IMR-90 (cell line): ENCODE data around the gene RILPL2. TPM values are rescaled to one million over a fixed set of nuclear protein-coding genes. Genes with fewer than 3 reads are reported as not detected.

Experiments used
- ATAC-seq: fragments of 200-7000 bp; cut with Tn5 transposase; 2 replicates; pipeline ENCODE4 v1.9.1; 2020; ENCODE audit warnings: low read depth, mild to moderate bottlenecking, moderate library complexity
- BruUV-seq: library from RNA; stranded (reverse); fragments of 400-500 nt; replicated peaks from 2 replicates; lab custom pipeline; 2021; lab: Mats Ljungman, UMichigan
- CTCF ChIA-PET: fragments of 300-600 bp; formaldehyde crosslinking; extraction: SDS; loops from one replicate; lab custom pipeline; 2021; ENCODE audit warnings: antibody characterized with exemption; lab: Yijun Ruan, JAX
- POLR2A ChIA-PET: fragments of 300-600 bp; sonication (Branson Sonifier 250); formaldehyde crosslinking; loops from one replicate; lab custom pipeline; 2022; ENCODE audit warnings: antibody characterized with exemption; ENCODE audit not compliant: unreplicated experiment; lab: Charles Lee
- DNase-seq: peaks from one replicate; pipeline ENCODE4 v3.0.0; 2013
- H2AFZ ChIP-seq: replicated peaks from 2 replicates; pipeline ENCODE3; 2013; ENCODE audit warnings: low read length, mild to moderate bottlenecking; ENCODE audit not compliant: poor library complexity
- H2AK5ac ChIP-seq: 2 replicates; pipeline ENCODE4 v1.6.1; 2013; ENCODE audit warnings: low read depth, low read length, inconsistent platforms
- H2AK9ac ChIP-seq: replicated peaks from 2 replicates; pipeline ENCODE3; 2013; ENCODE audit warnings: mild to moderate bottlenecking, low read depth, low read length, moderate library complexity; ENCODE audit not compliant: poor library complexity
- H2BK120ac ChIP-seq: 2 replicates; pipeline ENCODE4 v1.6.1; 2013; ENCODE audit warnings: low read depth, low read length, inconsistent platforms
- H2BK15ac ChIP-seq: 3 replicates; pipeline ENCODE4 v1.6.1; 2013; ENCODE audit warnings: low read depth, low read length, inconsistent platforms
- H2BK20ac ChIP-seq: 2 replicates; pipeline ENCODE4 v1.6.1; 2013; ENCODE audit warnings: low read depth, mild to moderate bottlenecking, inconsistent platforms, low read length, moderate library complexity
- H2BK5ac ChIP-seq: 2 replicates; pipeline ENCODE4 v1.6.1; 2013; ENCODE audit warnings: mild to moderate bottlenecking, low read depth, low read length, inconsistent platforms; ENCODE audit not compliant: poor library complexity, severe bottlenecking
- H3K14ac ChIP-seq: replicated peaks from 2 replicates; pipeline ENCODE4 v1.6.1; 2013; ENCODE audit warnings: low read depth, low read length, inconsistent platforms
- H3K18ac ChIP-seq: 2 replicates; pipeline ENCODE4 v1.6.1; 2013; ENCODE audit warnings: low read depth, low read length, control low read depth
- H3K23ac ChIP-seq: 2 replicates; pipeline ENCODE4 v1.6.1; 2013; ENCODE audit warnings: low read depth, low read length, inconsistent platforms
- H3K27ac ChIP-seq: 2 replicates; pipeline ENCODE4 v1.5.1; 2013; ENCODE audit warnings: mild to moderate bottlenecking, control low read depth, low read length; ENCODE audit not compliant: insufficient read depth
- H3K27me3 ChIP-seq: 2 replicates; pipeline ENCODE4 v1.6.1; 2013; ENCODE audit warnings: low read length; ENCODE audit not compliant: control insufficient read depth, insufficient read depth
- H3K36me3 ChIP-seq: 2 replicates; pipeline ENCODE4 v1.6.1; 2013; ENCODE audit warnings: low read length, mixed read lengths; ENCODE audit not compliant: control insufficient read depth, insufficient read depth
- H3K4ac ChIP-seq: 2 replicates; pipeline ENCODE4 v1.6.1; 2013; ENCODE audit warnings: low read depth, low read length, inconsistent platforms
- H3K4me1 ChIP-seq: 2 replicates; pipeline ENCODE4 v1.6.1; 2013; ENCODE audit warnings: low read length, mixed read lengths; ENCODE audit not compliant: control insufficient read depth, insufficient read depth
- H3K4me2 ChIP-seq: 2 replicates; pipeline ENCODE4 v1.6.1; 2013; ENCODE audit warnings: low read depth, mild to moderate bottlenecking, control low read depth, low read length, moderate library complexity
- H3K4me3 ChIP-seq: 2 replicates; pipeline ENCODE4 v1.5.1; 2013; ENCODE audit warnings: low read depth, mild to moderate bottlenecking, control low read depth, low read length, moderate library complexity; ENCODE audit not compliant: insufficient read depth
- H3K56ac ChIP-seq: 2 replicates; pipeline ENCODE4 v1.6.1; 2013; ENCODE audit warnings: low read length, inconsistent platforms; ENCODE audit not compliant: insufficient read depth; ENCODE audit errors: extremely low read depth
- H3K79me1 ChIP-seq, 2 experiments: 2 replicates each; pipeline ENCODE4 v1.6.1; 2013; ENCODE audit warnings: low read length in 2 of 2, inconsistent platforms in 1 of 2, low read depth in 1 of 2
- H3K9ac ChIP-seq: 2 replicates; pipeline ENCODE4 v1.6.1; 2013; ENCODE audit warnings: low read depth, low read length, control low read depth
- H3K9me1 ChIP-seq: 2 replicates; pipeline ENCODE4 v1.6.1; 2013; ENCODE audit warnings: low read length, inconsistent platforms; ENCODE audit not compliant: insufficient read depth
- H3K9me3 ChIP-seq: 2 replicates; pipeline ENCODE4 v1.6.1; 2013; ENCODE audit warnings: low read length; ENCODE audit not compliant: control insufficient read depth, insufficient read depth
- H4K20me1 ChIP-seq: 2 replicates; pipeline ENCODE4 v1.6.1; 2013; ENCODE audit warnings: low read length, inconsistent platforms; ENCODE audit not compliant: insufficient read depth
- H4K5ac ChIP-seq: 2 replicates; pipeline ENCODE4 v1.6.1; 2013; ENCODE audit warnings: mild to moderate bottlenecking, low read depth, low read length, control low read depth
- H4K8ac ChIP-seq, 2 experiments: 2 replicates each; pipeline ENCODE4 v1.6.1; 2013; ENCODE audit warnings: low read depth in 2 of 2, low read length in 2 of 2, control low read depth in 1 of 2, inconsistent platforms in 1 of 2
- H4K91ac ChIP-seq: 2 replicates; pipeline ENCODE4 v1.6.1; 2013; ENCODE audit warnings: low read depth, low read length, inconsistent platforms; ENCODE audit not compliant: insufficient read depth
- CHD1 ChIP-seq: IDR thresholded peaks from 2 replicates; pipeline ENCODE4 v1.6.1; 2012; ENCODE audit warnings: low read depth, low read length, improper control_type of control experiment
- CTCF ChIP-seq: conservative IDR thresholded peaks from 2 replicates; pipeline ENCODE4 v1.5.1; 2012; ENCODE audit warnings: mild to moderate bottlenecking, low read depth, low read length, improper control_type of control experiment
- ELK1 ChIP-seq: fragments of 150-350 bp; IDR thresholded peaks from 2 replicates; pipeline ENCODE4 v1.6.1; 2016; ENCODE audit warnings: low read depth, mild to moderate bottlenecking, low read length, moderate library complexity, borderline replicate concordance
- MAFK ChIP-seq: IDR thresholded peaks from 2 replicates; pipeline ENCODE4 v1.6.1; 2012; ENCODE audit warnings: low read depth, low read length, improper control_type of control experiment
- MAZ ChIP-seq: IDR thresholded peaks from 2 replicates; pipeline ENCODE4 v1.6.1; 2012; ENCODE audit warnings: low read depth, mild to moderate bottlenecking, low read length, improper control_type of control experiment, moderate library complexity, borderline replicate concordance
- MXI1 ChIP-seq: IDR thresholded peaks from 2 replicates; pipeline ENCODE4 v1.6.1; 2012; ENCODE audit warnings: low read depth, mild to moderate bottlenecking, low read length, moderate library complexity, borderline replicate concordance
- NFE2L2 ChIP-seq: fragments of 150-350 bp; IDR thresholded peaks from 2 replicates; pipeline ENCODE4 v1.6.1; 2016; ENCODE audit warnings: low read depth, mild to moderate bottlenecking, low read length
- POLR2A ChIP-seq: IDR thresholded peaks from 2 replicates; pipeline ENCODE4 v1.6.1; 2012; ENCODE audit warnings: mild to moderate bottlenecking, low read depth, low read length
- SMC3 ChIP-seq: fragments of 150-350 bp; IDR thresholded peaks from 2 replicates; pipeline ENCODE4 v1.6.1; 2016; ENCODE audit warnings: low read depth, mild to moderate bottlenecking, antibody characterized with exemption, low read length, moderate library complexity
- WGBS, 2 experiments: methylation state at CpG; one replicate each; pipeline versions ENCODE4 v1.1.5 to v1.1.7; 2013; ENCODE audit warnings: missing lambda C conversion rate in 2 of 2; ENCODE audit not compliant: insufficient read length in 1 of 2; ENCODE audit errors: extremely low coverage in 2 of 2; 5-methylcytosine and 5-hydroxymethylcytosine counted together
- dilution Hi-C: fragments of 300-500 bp; cut with HindIII; formaldehyde crosslinking; loops from one replicate; pipeline ENCODE4 v1.14.3; 2018; ENCODE audit warnings: low sequenced_read_pairs; ENCODE audit not compliant: unreplicated experiment
- in situ Hi-C: fragments of 300-500 bp; cut with MboI; formaldehyde crosslinking; loops from 3 replicates; pipeline ENCODE4 v1.14.3; 2019; ENCODE audit warnings: low sequenced_read_pairs, inconsistent platforms, mixed read lengths
- intact Hi-C: fragments of 100-400 bp; cut with micrococcal nuclease; formaldehyde crosslinking; loops from 2 replicates; pipeline ENCODE4 v1.10.0; 2022
- polyA plus RNA-seq, 3 experiments: library from polyadenylated mRNA; depleted of rRNA; stranded (reverse); fragments of >200 nt; gene quantifications; 2 replicates each; pipeline ENCODE4 v1.2.3, GENCODE V29; 2012; ENCODE audit warnings: low replicate concordance in 1 of 3
- total RNA-seq: library from RNA; depleted of rRNA; stranded (reverse); fragments of >200 nt; gene quantifications from 2 replicates; pipeline ENCODE4 v1.2.3, GENCODE V29; 2012

RILPL2 gene
- total and polyA plus RNA-seq, 2 of the 4 experiments (the other 2 are of a cell fraction): 1.8 to 2.2 TPM

- in situ Hi-C loops: no loop called here
- no peak overlapping the region for H4K91ac ChIP-seq
- H2AFZ ChIP-seq: no peak overlapping the region
- no peak overlapping the region for H3K56ac ChIP-seq
- H3K79me1 ChIP-seq: no peaks in the 10 kb centered on the region
- H2AK5ac ChIP-seq: no peak overlapping the region
- no peaks in the 10 kb centered on the region for H3K27me3 ChIP-seq
- H3K18ac ChIP-seq: no peak overlapping the region
- dilution Hi-C loops: no loop called here
- H3K36me3 ChIP-seq: no peaks in the 10 kb centered on the region
- H3K4ac ChIP-seq: no peak overlapping the region
- no peak overlapping the region for H2BK20ac ChIP-seq
- CTCF ChIA-PET: interaction anchor here (0.7 kb wide), 1 partner anchor 44 kb away, joined by 7 read pairs; no protein-coding TSS in a partner anchor
- H2BK120ac ChIP-seq: no peak overlapping the region
- H3K14ac ChIP-seq: no peak overlapping the region
- ATAC-seq: no peak
- no CpG with 5 or more reads among the region's 5 CpGs for WGBS, 2 experiments
- H3K9ac ChIP-seq: no peak overlapping the region
- POLR2A ChIA-PET: no interaction called here
- no peak overlapping the region for H4K8ac ChIP-seq
- no peaks in the 10 kb centered on the region for H3K4me1 ChIP-seq
- H3K27ac ChIP-seq: no peak overlapping the region
- H4K5ac ChIP-seq: no peak overlapping the region
- H3K9me1 ChIP-seq: no peaks in the 10 kb centered on the region
- DNase-seq: no peak
- TF ChIP-seq ELK1 (no peak), NFE2L2 (no peak), POLR2A (no peak), CTCF (no peak), MAZ (no peak), SMC3 (no peak), CHD1 (no peak), MAFK (no peak), MXI1 (no peak)
- no peak overlapping the region for H3K4me2 ChIP-seq
- peaks cover 4% of the 10 kb centered on the region; the same call in 1 of the 2 replicates for H4K20me1 ChIP-seq
- no peaks in the 10 kb centered on the region for H3K9me3 ChIP-seq
- intact Hi-C loops: no loop called here
- H2BK5ac ChIP-seq: no peak overlapping the region
- no peak overlapping the region for H3K4me3 ChIP-seq
- no TSS peak for BruUV-seq
- no peak overlapping the region for H2AK9ac ChIP-seq
- no peak overlapping the region for H2BK15ac ChIP-seq
- H3K23ac ChIP-seq: no peak overlapping the region
Measured at GRCh38 chr12:123369229-123369628, 67.3 kb downstream of the RILPL2 start.
